PC-9 (cell line): Measurements from ENCODE around the gene HSPBP1. TPM values are rescaled to one million over a fixed set of nuclear protein-coding genes. Genes with fewer than 3 reads are reported as not detected.
"Not testable (repeated sequence)": the region's sequence is repeated elsewhere in the genome, so short reads cannot be mapped to it uniquely, and the experiment has no call there.

Experiments used
- Bru-seq: library from RNA; stranded (reverse); fragments of 400-500 nt; gene quantifications from one replicate; lab custom pipeline; 2021; lab: Mats Ljungman, UMichigan
- BruChase-seq, 2 experiments: library from RNA; stranded (reverse); fragments of 400-500 nt; gene quantifications; one replicate each; lab custom pipeline; 2021; lab: Mats Ljungman, UMichigan
- BruUV-seq: library from RNA; stranded (reverse); fragments of 400-500 nt; replicated peaks from 2 replicates; lab custom pipeline; 2021; lab: Mats Ljungman, UMichigan
- CTCF ChIA-PET: fragments of 300-600 bp; sonication (Branson Sonifier 250); formaldehyde crosslinking; loops from one replicate; lab custom pipeline; 2022; ENCODE audit warnings: antibody characterized with exemption; lab: Charles Lee
- POLR2A ChIA-PET: fragments of 300-600 bp; sonication (Branson Sonifier 250); formaldehyde crosslinking; loops from one replicate; lab custom pipeline; 2022; ENCODE audit warnings: antibody characterized with exemption; ENCODE audit not compliant: unreplicated experiment; lab: Charles Lee
- DNase-seq, 2 experiments: peaks; one replicate each; pipeline versions ENCODE4 v3.0.0 to v3.0.0-alpha.2; 2015 to 2022; ENCODE audit warnings: mixed read lengths in 1 of 2
- H2AFZ ChIP-seq: fragments of 200-600 bp; sonication (generic); 2 replicates; pipeline ENCODE4 v1.8.1; 2017; ENCODE audit warnings: antibody characterized with exemption
- H3F3A ChIP-seq: fragments of 200-600 bp; sonication (generic); 2 replicates; pipeline ENCODE4 v1.8.1; 2017; ENCODE audit warnings: antibody characterized with exemption, mild to moderate bottlenecking, low read depth; ENCODE audit not compliant: insufficient read depth
- H3K27ac ChIP-seq: fragments of 200-600 bp; sonication (generic); 2 replicates; pipeline ENCODE4 v1.6.1; 2016; ENCODE audit warnings: mixed run types
- H3K27me3 ChIP-seq: fragments of 200-600 bp; sonication (generic); 2 replicates; pipeline ENCODE4 v1.6.1; 2016; ENCODE audit warnings: low read depth, mixed run types; ENCODE audit not compliant: insufficient read depth
- H3K36me3 ChIP-seq: fragments of 200-600 bp; sonication (generic); 2 replicates; pipeline ENCODE4 v1.6.1; 2016; ENCODE audit warnings: low read depth, mixed run types
- H3K4me1 ChIP-seq: fragments of 200-600 bp; sonication (generic); replicated peaks from 2 replicates; pipeline ENCODE4 v1.6.1; 2016; ENCODE audit warnings: mixed run types; ENCODE audit not compliant: insufficient read depth
- H3K4me2 ChIP-seq: fragments of 200-600 bp; sonication (generic); 2 replicates; pipeline ENCODE4 v1.6.1; 2017; ENCODE audit warnings: mixed run types
- H3K4me3 ChIP-seq: fragments of 200-600 bp; sonication (generic); 2 replicates; pipeline ENCODE4 v1.6.1; 2016; ENCODE audit warnings: mixed run types
- H3K79me2 ChIP-seq: fragments of 200-600 bp; sonication (generic); 2 replicates; pipeline ENCODE4 v1.6.1; 2017; ENCODE audit warnings: low read depth, mixed run types
- H3K9me2 ChIP-seq: fragments of 200-600 bp; sonication (generic); 2 replicates; pipeline ENCODE4 v1.8.1; 2017; ENCODE audit warnings: mild to moderate bottlenecking; ENCODE audit not compliant: insufficient read depth
- H3K9me3 ChIP-seq: fragments of 200-600 bp; sonication (generic); 2 replicates; pipeline ENCODE4 v1.8.1; 2016; ENCODE audit warnings: low read depth; ENCODE audit not compliant: insufficient read depth
- H4K20me1 ChIP-seq: fragments of 200-600 bp; sonication (generic); 2 replicates; pipeline ENCODE4 v1.8.1; 2017; ENCODE audit not compliant: insufficient read depth
- EZH2 ChIP-seq: fragments of 200-600 bp; sonication (generic); IDR thresholded peaks from 2 replicates; pipeline ENCODE4 v1.8.0; 2017; ENCODE audit warnings: antibody characterized with exemption, low read depth
- intact Hi-C: fragments of 100-400 bp; cut with micrococcal nuclease; formaldehyde crosslinking; loops from one replicate; pipeline ENCODE4 v1.10.0; 2022; ENCODE audit not compliant: unreplicated experiment
- long read RNA-seq: library from polyadenylated mRNA; stranded (forward); transcript quantifications from one replicate; pipeline ENCODE4 v2.0.0, GENCODE V29; 2022
- total RNA-seq: library from RNA; stranded (reverse); gene quantifications from 2 replicates; pipeline ENCODE4 v1.2.3, GENCODE V29; 2021
- TF ChIP-seq, protein P1 (sequence below): fragments of 200-600 bp; sonication (generic); conservative IDR thresholded peaks from 2 replicates; pipeline ENCODE4 v1.6.1; 2017; ENCODE audit warnings: mixed run types, antibody characterized with exemption, mild to moderate bottlenecking, moderate library complexity

HSPBP1 gene, protein sequence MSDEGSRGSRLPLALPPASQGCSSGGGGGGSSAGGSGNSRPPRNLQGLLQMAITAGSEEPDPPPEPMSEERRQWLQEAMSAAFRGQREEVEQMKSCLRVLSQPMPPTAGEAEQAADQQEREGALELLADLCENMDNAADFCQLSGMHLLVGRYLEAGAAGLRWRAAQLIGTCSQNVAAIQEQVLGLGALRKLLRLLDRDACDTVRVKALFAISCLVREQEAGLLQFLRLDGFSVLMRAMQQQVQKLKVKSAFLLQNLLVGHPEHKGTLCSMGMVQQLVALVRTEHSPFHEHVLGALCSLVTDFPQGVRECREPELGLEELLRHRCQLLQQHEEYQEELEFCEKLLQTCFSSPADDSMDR
- total RNA-seq (66.2 and 79.6 TPM in 2 replicates), Bru-seq, nascent RNA (percentile 75 among the genes with signal in this experiment), BruChase-seq, experiment 1, labeled RNA remaining after a 2-hour chase (percentile 70 among the genes with signal in this experiment), BruChase-seq, experiment 2, labeled RNA remaining after a 6-hour chase (percentile 86 among the genes with signal in this experiment)
- long read RNA-seq, transcript HSPBP1-206 (7 exons, 1,449 nt) = minor isoform, 8 of 203 reads
- long read RNA-seq, transcript HSPBP1-202 (8 exons, 1,572 nt) = major isoform, 125 of 203 reads
- long read RNA-seq, partial matches to known transcripts = 9 of 203 reads
- long read RNA-seq, other reads (novel, unspliced or antisense) = 59 of 203 reads

DNA sequence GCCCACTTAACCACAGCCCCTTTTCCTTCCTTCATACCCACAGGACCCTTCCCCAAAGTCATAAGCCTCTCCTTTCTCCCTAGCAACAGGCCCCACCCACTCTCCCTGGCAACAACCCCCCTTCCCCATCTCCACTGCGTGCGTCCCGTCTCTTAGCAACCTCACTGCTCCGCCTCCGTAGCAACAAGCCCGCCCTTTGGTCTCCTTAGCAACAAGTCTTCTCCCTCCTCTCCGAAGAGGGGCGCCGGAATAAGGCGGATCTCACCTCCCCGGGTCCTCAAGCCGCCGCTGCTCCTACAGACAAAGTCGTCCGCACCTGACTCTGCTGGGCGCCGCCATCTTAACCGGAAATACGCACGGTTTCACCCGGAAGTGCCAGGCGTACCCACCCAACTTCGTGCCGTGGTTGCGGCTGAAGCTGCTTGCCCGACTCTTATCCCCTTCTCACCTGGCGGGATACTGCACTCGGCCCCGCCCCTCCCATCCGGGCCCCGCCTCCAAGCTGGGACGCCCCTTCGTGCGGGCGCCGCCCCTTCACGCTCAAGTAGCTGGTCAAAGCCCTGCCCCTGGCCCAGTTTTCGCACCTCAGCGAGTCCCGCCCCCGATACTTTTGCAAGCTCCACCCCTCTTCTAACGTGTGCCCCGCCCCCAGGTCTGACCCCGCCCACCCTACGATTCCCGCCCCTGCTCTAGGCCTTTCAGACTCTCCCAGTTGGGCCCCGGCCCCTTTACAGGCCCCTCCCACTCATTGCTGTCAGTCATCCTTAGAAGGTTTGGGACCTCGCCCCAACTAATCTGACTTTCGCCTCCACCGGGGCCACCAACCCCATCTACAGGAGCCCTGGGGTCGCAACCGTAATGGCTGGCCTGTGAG, at the start of gene HSPBP1:
HSPBP1 (minus strand) TSS at position 341 of the 874 bp plus-strand sequence. CDS start 502 bp downstream, outside the sequence.
- Histone ChIP-seq H4K20me1 (0 out of 2 replicates have a peak, but pooled peaks cover 5% of the 10 kb centered on the region), H3F3A (peaks cover 24% of the 10 kb centered on the region), H3K27ac (peak within 1 kb of the TSS; percentile 72), H3K27me3 (peaks cover 4% of the 10 kb centered on the region; the same call in 1 of the 2 replicates), H3K9me2 (no peaks in the 10 kb centered on the region), H2AFZ (peak within 1 kb of the TSS; percentile 83), H3K36me3 (0 out of 2 replicates have a peak, but pooled peaks cover 3% of the 10 kb centered on the region), H3K79me2 (peaks cover 18% of the 10 kb centered on the region), H3K4me1 (peaks cover 8% of the 10 kb centered on the region; the same call in 1 of the 2 replicates), H3K4me2 (peak within 1 kb of the TSS; percentile 95), H3K9me3 (no peaks in the 10 kb centered on the region), H3K4me3 (peak within 1 kb of the TSS; percentile 94)
- ChIA-PET CTCF (interaction anchor here (0.5 to 1.3 kb wide), 7 partner anchors 22 to 243 kb away, joined by 3 to 8 read pairs (median 4); partner anchors contain the start of gene KMT5C), POLR2A (interaction anchor here (0.5 to 1.6 kb wide), 13 partner anchors 18 to 1091 kb away, joined by 3 to 18 read pairs (median 5); partner anchors contain the start of genes DNAAF3, KMT5C, MBOAT7 and PPP6R1)
- TF ChIP-seq, protein P1, sequence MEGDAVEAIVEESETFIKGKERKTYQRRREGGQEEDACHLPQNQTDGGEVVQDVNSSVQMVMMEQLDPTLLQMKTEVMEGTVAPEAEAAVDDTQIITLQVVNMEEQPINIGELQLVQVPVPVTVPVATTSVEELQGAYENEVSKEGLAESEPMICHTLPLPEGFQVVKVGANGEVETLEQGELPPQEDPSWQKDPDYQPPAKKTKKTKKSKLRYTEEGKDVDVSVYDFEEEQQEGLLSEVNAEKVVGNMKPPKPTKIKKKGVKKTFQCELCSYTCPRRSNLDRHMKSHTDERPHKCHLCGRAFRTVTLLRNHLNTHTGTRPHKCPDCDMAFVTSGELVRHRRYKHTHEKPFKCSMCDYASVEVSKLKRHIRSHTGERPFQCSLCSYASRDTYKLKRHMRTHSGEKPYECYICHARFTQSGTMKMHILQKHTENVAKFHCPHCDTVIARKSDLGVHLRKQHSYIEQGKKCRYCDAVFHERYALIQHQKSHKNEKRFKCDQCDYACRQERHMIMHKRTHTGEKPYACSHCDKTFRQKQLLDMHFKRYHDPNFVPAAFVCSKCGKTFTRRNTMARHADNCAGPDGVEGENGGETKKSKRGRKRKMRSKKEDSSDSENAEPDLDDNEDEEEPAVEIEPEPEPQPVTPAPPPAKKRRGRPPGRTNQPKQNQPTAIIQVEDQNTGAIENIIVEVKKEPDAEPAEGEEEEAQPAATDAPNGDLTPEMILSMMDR = no peak
- TF ChIP-seq EZH2 = no peak
- DNase-seq = peak; percentile 94 to 100
- no TSS peak for BruUV-seq
- intact Hi-C loops = loop anchor here (1.0 kb wide), 2 partner anchors 21 to 131 kb away; partner anchors contain the start of genes PPP6R1 and TNNT1

DNA sequence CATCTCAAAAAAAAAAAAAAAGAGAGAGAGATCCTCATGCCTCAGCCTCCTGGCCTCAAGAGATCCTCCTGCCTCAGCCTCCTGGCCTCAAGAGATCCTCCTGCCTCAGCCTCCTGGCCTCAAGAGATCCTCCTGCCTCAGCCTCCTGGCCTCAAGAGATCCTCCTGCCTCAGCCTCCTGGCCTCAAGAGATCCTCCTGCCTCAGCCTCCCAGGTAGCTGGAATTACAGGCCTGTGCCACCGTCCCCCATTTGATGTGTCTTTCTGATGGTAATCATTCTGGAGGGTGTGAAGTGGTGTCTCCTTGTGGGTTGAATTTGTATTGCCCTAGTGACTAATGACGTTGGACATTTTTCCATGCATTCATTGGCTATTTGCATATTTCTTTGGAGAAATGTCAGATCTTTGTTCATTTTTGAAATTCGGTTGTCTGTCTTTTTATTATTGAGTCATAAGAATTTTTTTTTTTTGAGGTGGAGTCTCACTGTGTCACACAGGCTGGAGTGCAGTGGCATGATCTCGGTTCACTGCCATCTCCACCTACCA, 48.9 kb upstream of the HSPBP1 start:
- H3K36me3 ChIP-seq, DNase-seq, H2AFZ ChIP-seq, H3K4me2 ChIP-seq, intact Hi-C loops, H3K9me3 ChIP-seq, BruUV-seq, CTCF ChIA-PET, H3K27ac ChIP-seq, H3K79me2 ChIP-seq, H3K27me3 ChIP-seq, H3K9me2 ChIP-seq, H4K20me1 ChIP-seq, H3K4me3 ChIP-seq: not testable (repeated sequence)
- POLR2A ChIA-PET = interaction anchor here (0.6 to 1.9 kb wide), 2 partner anchors 10 to 17 kb away, joined by 7 to 28 read pairs; partner anchors contain the start of gene KMT5C
- peaks cover 33% of the 10 kb centered on the region; the same call in 1 of the 2 replicates for H3F3A ChIP-seq
- peaks cover 17% of the 10 kb centered on the region for H3K4me1 ChIP-seq

DNA sequence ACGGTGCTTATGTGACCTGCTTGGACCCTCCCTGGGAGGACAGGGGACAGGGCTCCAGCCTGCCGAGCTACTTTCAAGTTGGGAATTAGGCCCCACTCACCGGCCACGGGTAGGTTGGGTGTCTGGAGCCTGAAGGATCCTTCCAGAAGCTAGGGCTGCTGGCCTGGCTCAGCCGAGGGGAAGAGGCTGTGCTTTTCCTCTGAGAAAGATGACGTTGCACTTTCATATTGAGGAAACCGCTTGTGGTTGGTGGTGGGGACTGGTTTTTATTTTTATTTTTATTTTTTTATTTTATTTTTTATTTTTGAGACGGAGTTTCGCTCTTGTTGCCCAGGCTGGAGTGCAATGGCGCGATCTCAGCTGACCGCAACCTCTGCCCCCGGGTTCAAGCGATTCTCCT, 45.3 kb upstream of the HSPBP1 start, which contains the start of gene TMEM150B:
TMEM150B (minus strand) TSS at position 170 of the 400 bp plus-strand sequence. CDS start 4,305 bp downstream, outside the sequence.
- no peak within 1 kb of the TSS for H3K4me2 ChIP-seq
- no peaks in the 10 kb centered on the region for H3K9me2 ChIP-seq
- TF ChIP-seq, protein P1 = no peak
- TF ChIP-seq EZH2 = no peak
- no TSS peak for BruUV-seq
- no peaks in the 10 kb centered on the region for H3K9me3 ChIP-seq
- H3K4me1 ChIP-seq = peaks cover 19% of the 10 kb centered on the region
- no peaks in the 10 kb centered on the region for H3K36me3 ChIP-seq
- intact Hi-C loops = no loop called here
- no peaks in the 10 kb centered on the region for H4K20me1 ChIP-seq
- H3K27me3 ChIP-seq = no peaks in the 10 kb centered on the region
- H3K27ac ChIP-seq = no peak within 1 kb of the TSS
- DNase-seq = no peak
- H3F3A ChIP-seq = peaks cover 23% of the 10 kb centered on the region; the same call in 1 of the 2 replicates
- H2AFZ ChIP-seq = no peak within 1 kb of the TSS
- POLR2A ChIA-PET = no interaction called here
- H3K79me2 ChIP-seq = no peaks in the 10 kb centered on the region
- CTCF ChIA-PET = no interaction called here
- H3K4me3 ChIP-seq = no peak within 1 kb of the TSS
